HTERT RPE-1 (cell line): ENCODE results near the gene GLI1.

Experiments
- in situ Hi-C: fragments of 300-500 bp; cut with MboI; formaldehyde crosslinking; loops from 4 replicates; pipeline ENCODE4 v1.14.3; 2020; ENCODE audit warnings: low sequenced_read_pairs

The GLI1 gene

GRCh38 chr12:57460468-57460784 lies 841 bp downstream of the GLI1 start:
- in situ Hi-C loops: no loop called here

- in situ Hi-C loops: no loop called here
Measured at GRCh38 chr12:57460841-57461275, 1.3 kb downstream of the GLI1 start.

- in situ Hi-C loops: no loop called here
Measured at GRCh38 chr12:57461276-57461916, 1.8 kb downstream of the GLI1 start.

GRCh38 chr12:57461917-57462250 lies 2.3 kb downstream of the GLI1 start:
- in situ Hi-C loops: no loop called here

GRCh38 chr12:57462251-57462911 lies 2.8 kb downstream of the GLI1 start:
- in situ Hi-C loops: no loop called here

- in situ Hi-C loops: no loop called here
Measured at GRCh38 chr12:57462912-57463253, 3.3 kb downstream of the GLI1 start.

- in situ Hi-C loops: no loop called here
Measured at GRCh38 chr12:57464569-57464968, 5.0 kb downstream of the GLI1 start.

- in situ Hi-C loops: no loop called here
Measured at GRCh38 chr12:57465030-57465746, 5.6 kb downstream of the GLI1 start.

GRCh38 chr12:57465747-57466505 lies 6.3 kb downstream of the GLI1 start:
- in situ Hi-C loops: no loop called here

GRCh38 chr12:57467212-57467874 lies 7.8 kb downstream of the GLI1 start:
- in situ Hi-C loops: no loop called here

- in situ Hi-C loops: no loop called here
Measured at GRCh38 chr12:57467915-57468314, 8.3 kb downstream of the GLI1 start.

- in situ Hi-C loops: no loop called here
Measured at GRCh38 chr12:57469296-57470164, 9.9 kb downstream of the GLI1 start.

GRCh38 chr12:57470286-57470969 lies 10.8 kb downstream of the GLI1 start:
- in situ Hi-C loops: no loop called here

- in situ Hi-C loops: no loop called here
Measured at GRCh38 chr12:57470970-57471656, 11.5 kb downstream of the GLI1 start.

GRCh38 chr12:57471661-57472060 lies 12.1 kb downstream of the GLI1 start:
- in situ Hi-C loops: no loop called here

- in situ Hi-C loops: no loop called here
Measured at GRCh38 chr12:57472391-57472790, 12.8 kb downstream of the GLI1 start.

- in situ Hi-C loops: no loop called here
Measured at GRCh38 chr12:57473392-57473791, 13.8 kb downstream of the GLI1 start.

GRCh38 chr12:57473886-57474285 lies 14.3 kb downstream of the GLI1 start:
- in situ Hi-C loops: no loop called here

- in situ Hi-C loops: no loop called here
Measured at GRCh38 chr12:57474430-57474829, 14.8 kb downstream of the GLI1 start.
